Uterus (tissue), 4 donors: Measurements from ENCODE around the gene AJM1. TPM values are rescaled to one million over a fixed set of nuclear protein-coding genes. Genes with fewer than 3 reads are reported as not detected.
"Not testable (repeated sequence)": the region's sequence is repeated elsewhere in the genome, so short reads cannot be mapped to it uniquely, and the experiment has no call there.

Source experiments
- DNase-seq, 2 donors: peaks; one replicate each; pipeline ENCODE4 v3.0.0-alpha.2; 2019 to 2020
- H3K27ac ChIP-seq, 2 donors: fragments of 200-600 bp; sonication (generic); 1 replicate in 1 of 2; 2 replicates in 1 of 2; pipeline ENCODE4 v1.5.1; 2016 to 2018
- H3K27me3 ChIP-seq, 2 donors: fragments of 200-600 bp; sonication (generic); one replicate each; pipeline ENCODE4 v1.5.1; 2018 to 2019; ENCODE audit warnings: control low read depth in 1 of 2
- H3K36me3 ChIP-seq, 2 donors: fragments of 200-600 bp; sonication (generic); one replicate each; pipeline ENCODE4 v1.5.1; 2019; ENCODE audit warnings: control low read depth in 1 of 2
- H3K4me1 ChIP-seq, 2 donors: fragments of 200-600 bp; sonication (generic); one replicate each; pipeline ENCODE4 v1.5.1; 2018 to 2019; ENCODE audit warnings: control low read depth in 1 of 2
- H3K4me3 ChIP-seq, 2 donors: fragments of 200-600 bp; sonication (generic); 1 replicate in 1 of 2; 2 replicates in 1 of 2; pipeline ENCODE4 v1.5.1; 2018 to 2019; ENCODE audit warnings: mild to moderate bottlenecking in 1 of 2
- H3K9me3 ChIP-seq, 2 donors: fragments of 200-600 bp; sonication (generic); one replicate each; pipeline ENCODE4 v1.5.1; 2019; ENCODE audit warnings: control low read depth in 1 of 2
- CTCF ChIP-seq, 4 experiments: fragments of 200-600 bp in 2 of 4; fragments of 450-650 bp in 2 of 4; sonication (generic) in 2 of 4; IDR thresholded peaks; one replicate each; pipeline ENCODE4 v1.5.1; 2016 to 2019; ENCODE audit warnings: antibody characterized with exemption in 4 of 4, mild to moderate bottlenecking in 2 of 4, moderate library complexity in 1 of 4
- POLR2A ChIP-seq, 2 donors: fragments of 450-650 bp; IDR thresholded peaks; one replicate each; pipeline ENCODE4 v1.6.1; 2016; ENCODE audit warnings: antibody characterized with exemption in 2 of 2, mild to moderate bottlenecking in 1 of 2, moderate library complexity in 1 of 2
- intact Hi-C: fragments of 100-400 bp; cut with DNase I; formaldehyde crosslinking; loops from one replicate; pipeline ENCODE4 v1.15.1; 2023; ENCODE audit warnings: low total_unique reads
- total RNA-seq, 4 donors: library from RNA; depleted of rRNA in 3 of 4; stranded (reverse); fragments of >200 nt in 3 of 4; gene quantifications; one replicate each; pipeline versions ENCODE4 v1.1.0 to v1.2.4, GENCODE V29; 2014 to 2023
- donor health status: DM: yes; HTN: yes; CAD: no.

The AJM1 gene
- total RNA-seq, 4 donors from 2014 or later, result 1.3 to 3.6 (median 3.6) TPM; not detected in 1

- Histone ChIP-seq H3K4me1 (no peaks in the 10 kb centered on the region), H3K36me3 (no peaks in the 10 kb centered on the region), H3K9me3 (no peaks in the 10 kb centered on the region), H3K27me3 (no peaks in the 10 kb centered on the region), H3K27ac (no peak overlapping the region), H3K4me3 (no peak overlapping the region)
- DNase-seq, result no peak
- intact Hi-C loops, result no loop called here
- TF ChIP-seq POLR2A (IDR thresholded peaks at IDR 0.05) (no peak), CTCF (IDR thresholded peaks at IDR 0.05) (no peak)
Observed at GRCh38 chr9:136835162-136835931, 6.9 kb upstream of the AJM1 start.

- intact Hi-C loops, result no loop called here
- no peak for DNase-seq
Observed at GRCh38 chr9:136835932-136836904, 6.1 kb upstream of the AJM1 start.

GRCh38 chr9:136837146-136837855, 5.0 kb upstream of the AJM1 start:
- no peaks in the 10 kb centered on the region for H3K36me3 ChIP-seq
- TF ChIP-seq CTCF (IDR thresholded peaks at IDR 0.05), result no peak
- TF ChIP-seq POLR2A (IDR thresholded peaks at IDR 0.05), result no peak
- H3K27me3 ChIP-seq, result no peaks in the 10 kb centered on the region
- H3K4me1 ChIP-seq, result peaks cover 0 to 5% of the 10 kb centered on the region in 2 donors
- DNase-seq, result no peak
- H3K27ac ChIP-seq, result no peak overlapping the region
- intact Hi-C loops, result no loop called here
- H3K4me3 ChIP-seq, result no peak overlapping the region
- H3K9me3 ChIP-seq, result no peaks in the 10 kb centered on the region

More at GRCh38 chr9:136835932-136836904, 6.1 kb upstream of the AJM1 start:
- TF ChIP-seq CTCF (IDR thresholded peaks at IDR 0.05) (no peak), POLR2A (IDR thresholded peaks at IDR 0.05) (no peak)
- Histone ChIP-seq H3K36me3 (no peaks in the 10 kb centered on the region), H3K9me3 (no peaks in the 10 kb centered on the region), H3K27ac (no peak overlapping the region), H3K27me3 (no peaks in the 10 kb centered on the region), H3K4me1 (no peaks in the 10 kb centered on the region), H3K4me3 (no peak overlapping the region)

GRCh38 chr9:136837856-136838277, 4.4 kb upstream of the AJM1 start:
- H3K9me3 ChIP-seq, DNase-seq, H3K27ac ChIP-seq, H3K27me3 ChIP-seq, H3K36me3 ChIP-seq, intact Hi-C loops, H3K4me3 ChIP-seq: not testable (repeated sequence)
- H3K4me1 ChIP-seq, result peaks cover 0 to 10% of the 10 kb centered on the region in 2 donors
